ENCODE measurements around the gene SETMAR. TPM values are rescaled to one million over a fixed set of nuclear protein-coding genes. Genes with fewer than 3 reads are reported as not detected.
A peak's percentile ranks its signal among the peaks of the same experiment; 100 is the strongest.

The SETMAR gene
- polyA plus RNA-seq, 1 of the 3 experiments (the other 2 are of a cell fraction) = 10.6 TPM

DNA sequence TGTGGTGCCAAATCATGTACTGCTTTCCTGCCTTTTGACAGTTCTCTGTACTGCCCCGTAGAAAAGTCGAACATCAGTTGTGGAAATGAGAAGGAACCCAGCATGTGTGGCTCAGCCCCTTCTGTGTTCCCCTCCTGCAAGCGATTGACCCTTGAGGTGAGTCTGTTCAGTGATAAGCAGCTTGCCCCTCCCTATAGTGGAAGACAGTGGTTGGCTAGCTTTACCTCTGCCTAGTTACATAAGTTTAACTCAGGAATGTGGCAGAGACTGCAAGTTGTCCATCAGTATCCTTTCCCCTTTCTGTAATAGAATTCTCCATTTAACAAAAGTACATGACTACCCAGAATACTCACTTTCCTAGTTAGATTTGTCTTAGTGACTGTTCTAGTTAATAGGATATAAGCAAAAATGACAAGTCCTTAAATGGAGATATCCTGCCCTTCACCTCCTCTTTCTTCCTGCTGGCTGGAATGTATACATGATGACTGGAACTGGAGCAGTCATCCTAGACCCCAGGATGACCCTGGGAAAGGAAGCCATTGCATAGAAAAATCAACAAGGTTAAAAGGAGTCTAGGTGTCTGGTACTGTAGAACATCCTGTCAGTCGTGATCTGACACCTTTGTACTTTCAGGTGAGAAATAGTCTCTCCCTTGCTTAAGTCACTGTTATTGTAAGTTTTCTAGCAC, 10.6 kb downstream of the SETMAR start:
- Histone ChIP-seq H3K27me3 (ENCODE audit: insufficient read depth) (no peaks in the 10 kb centered on the region), H3K36me3 (replicated peaks in 1 of 2; ENCODE audit: control insufficient read depth in 1 of 2, insufficient read depth in 2 of 2, low read length in 1 of 2) (peaks cover 9 to 31% of the 10 kb centered on the region in 2 experiments), H3K4me2 (no peak overlapping the region), H4K20me1 (ENCODE audit: insufficient read depth) (no peaks in the 10 kb centered on the region), H3K79me2 (ENCODE audit: insufficient read depth) (peaks cover under 1% of the 10 kb centered on the region; the same call in 1 of the 2 replicates), H3K9me2 (no peaks in the 10 kb centered on the region), H3F3A (replicated peaks; ENCODE audit: insufficient read depth) (no peaks in the 10 kb centered on the region), H3K27ac (ENCODE audit: low read depth in 2 of 2, low read length in 1 of 2) (no peak overlapping the region; a peak in 1 of 4 replicates), H3K4me1 (ENCODE audit: control insufficient read depth in 1 of 2, insufficient read depth in 2 of 2, low read depth in 1 of 2, low read length in 1 of 2) (no peaks in the 10 kb centered on the region), H3K9ac (no peak overlapping the region), H3K9me3 (no peaks in the 10 kb centered on the region), H2AFZ (ENCODE audit: low read depth) (no peak overlapping the region), H3K4me3 (ENCODE audit: low read depth in 2 of 2, low read length in 1 of 2) (no peak overlapping the region)
- TF ChIP-seq FOXM1 (IDR thresholded peaks at IDR 0.05; ENCODE audit: low read depth) (no peak), NFIC (IDR thresholded peaks at IDR 0.05; ENCODE audit: borderline replicate concordance) (no peak), GATA2 (CRISPR knock-in tag; IDR thresholded peaks at IDR 0.05) (no peak), NRF1 (IDR thresholded peaks at IDR 0.05; ENCODE audit: low read depth, low read length) (no peak), YY1 (IDR thresholded peaks at IDR 0.05; ENCODE audit: low read depth) (no peak), RCOR1 (IDR thresholded peaks at IDR 0.05; ENCODE audit: low read length) (no peak), SIN3A (IDR thresholded peaks at IDR 0.05; ENCODE audit: borderline replicate concordance, low read depth, low read length) (no peak), FOXJ3 (CRISPR knock-in tag; IDR thresholded peaks at IDR 0.05) (no peak)
- TF ChIP-seq, protein P1, sequence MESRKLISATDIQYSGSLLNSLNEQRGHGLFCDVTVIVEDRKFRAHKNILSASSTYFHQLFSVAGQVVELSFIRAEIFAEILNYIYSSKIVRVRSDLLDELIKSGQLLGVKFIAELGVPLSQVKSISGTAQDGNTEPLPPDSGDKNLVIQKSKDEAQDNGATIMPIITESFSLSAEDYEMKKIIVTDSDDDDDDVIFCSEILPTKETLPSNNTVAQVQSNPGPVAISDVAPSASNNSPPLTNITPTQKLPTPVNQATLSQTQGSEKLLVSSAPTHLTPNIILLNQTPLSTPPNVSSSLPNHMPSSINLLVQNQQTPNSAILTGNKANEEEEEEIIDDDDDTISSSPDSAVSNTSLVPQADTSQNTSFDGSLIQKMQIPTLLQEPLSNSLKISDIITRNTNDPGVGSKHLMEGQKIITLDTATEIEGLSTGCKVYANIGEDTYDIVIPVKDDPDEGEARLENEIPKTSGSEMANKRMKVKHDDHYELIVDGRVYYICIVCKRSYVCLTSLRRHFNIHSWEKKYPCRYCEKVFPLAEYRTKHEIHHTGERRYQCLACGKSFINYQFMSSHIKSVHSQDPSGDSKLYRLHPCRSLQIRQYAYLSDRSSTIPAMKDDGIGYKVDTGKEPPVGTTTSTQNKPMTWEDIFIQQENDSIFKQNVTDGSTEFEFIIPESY (IDR thresholded peaks at IDR 0.05; ENCODE audit: borderline replicate concordance, low read depth) = no peak
- TF ChIP-seq, protein P2, sequence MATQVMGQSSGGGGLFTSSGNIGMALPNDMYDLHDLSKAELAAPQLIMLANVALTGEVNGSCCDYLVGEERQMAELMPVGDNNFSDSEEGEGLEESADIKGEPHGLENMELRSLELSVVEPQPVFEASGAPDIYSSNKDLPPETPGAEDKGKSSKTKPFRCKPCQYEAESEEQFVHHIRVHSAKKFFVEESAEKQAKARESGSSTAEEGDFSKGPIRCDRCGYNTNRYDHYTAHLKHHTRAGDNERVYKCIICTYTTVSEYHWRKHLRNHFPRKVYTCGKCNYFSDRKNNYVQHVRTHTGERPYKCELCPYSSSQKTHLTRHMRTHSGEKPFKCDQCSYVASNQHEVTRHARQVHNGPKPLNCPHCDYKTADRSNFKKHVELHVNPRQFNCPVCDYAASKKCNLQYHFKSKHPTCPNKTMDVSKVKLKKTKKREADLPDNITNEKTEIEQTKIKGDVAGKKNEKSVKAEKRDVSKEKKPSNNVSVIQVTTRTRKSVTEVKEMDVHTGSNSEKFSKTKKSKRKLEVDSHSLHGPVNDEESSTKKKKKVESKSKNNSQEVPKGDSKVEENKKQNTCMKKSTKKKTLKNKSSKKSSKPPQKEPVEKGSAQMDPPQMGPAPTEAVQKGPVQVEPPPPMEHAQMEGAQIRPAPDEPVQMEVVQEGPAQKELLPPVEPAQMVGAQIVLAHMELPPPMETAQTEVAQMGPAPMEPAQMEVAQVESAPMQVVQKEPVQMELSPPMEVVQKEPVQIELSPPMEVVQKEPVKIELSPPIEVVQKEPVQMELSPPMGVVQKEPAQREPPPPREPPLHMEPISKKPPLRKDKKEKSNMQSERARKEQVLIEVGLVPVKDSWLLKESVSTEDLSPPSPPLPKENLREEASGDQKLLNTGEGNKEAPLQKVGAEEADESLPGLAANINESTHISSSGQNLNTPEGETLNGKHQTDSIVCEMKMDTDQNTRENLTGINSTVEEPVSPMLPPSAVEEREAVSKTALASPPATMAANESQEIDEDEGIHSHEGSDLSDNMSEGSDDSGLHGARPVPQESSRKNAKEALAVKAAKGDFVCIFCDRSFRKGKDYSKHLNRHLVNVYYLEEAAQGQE (IDR thresholded peaks at IDR 0.05; ENCODE audit: low read depth, low read length) = no peak
- DNase-seq = no peak
- CTCF ChIA-PET = interaction anchor here (1.9 kb wide), 1 partner anchor 8 kb away, joined by 15 read pairs; no protein-coding TSS in a partner anchor
- 88% methylated on average over 4 of the region's 4 CpGs for WGBS (ENCODE audit: low lambda C conversion rate)
- POLR2A ChIA-PET = no interaction called here

DNA sequence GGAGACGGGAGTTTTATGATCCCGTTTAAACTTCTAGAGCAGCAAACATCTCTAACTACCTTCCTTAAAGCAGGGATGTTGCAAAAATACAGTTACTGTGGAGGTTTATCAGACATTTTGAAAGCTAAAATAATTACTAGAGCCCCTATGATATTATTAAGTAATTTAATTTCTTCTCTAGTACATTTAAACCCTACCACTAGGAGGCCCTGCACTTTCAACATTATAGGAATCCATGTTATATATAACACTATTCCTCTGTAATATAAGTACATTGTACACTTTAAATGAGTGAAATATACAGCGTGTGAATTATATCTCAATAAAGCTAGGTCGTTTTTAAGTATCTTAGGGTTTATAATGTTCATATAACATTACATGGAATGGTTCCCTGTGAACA, 11.5 kb downstream of the SETMAR start:
- H3K4me3 ChIP-seq (ENCODE audit: low read depth in 2 of 2, low read length in 1 of 2) = no peak overlapping the region
- no peak overlapping the region for H3K27ac ChIP-seq (ENCODE audit: low read depth in 2 of 2, low read length in 1 of 2)
- ChIA-PET CTCF (interaction anchor here (1.0 to 1.9 kb wide), 2 partner anchors 9 to 319 kb away, joined by 3 to 15 read pairs; no protein-coding TSS in a partner anchor), POLR2A (no interaction called here)
- no peak overlapping the region; the same call in 1 of the 2 replicates for H2AFZ ChIP-seq (ENCODE audit: low read depth)
- TF ChIP-seq, protein P3, sequence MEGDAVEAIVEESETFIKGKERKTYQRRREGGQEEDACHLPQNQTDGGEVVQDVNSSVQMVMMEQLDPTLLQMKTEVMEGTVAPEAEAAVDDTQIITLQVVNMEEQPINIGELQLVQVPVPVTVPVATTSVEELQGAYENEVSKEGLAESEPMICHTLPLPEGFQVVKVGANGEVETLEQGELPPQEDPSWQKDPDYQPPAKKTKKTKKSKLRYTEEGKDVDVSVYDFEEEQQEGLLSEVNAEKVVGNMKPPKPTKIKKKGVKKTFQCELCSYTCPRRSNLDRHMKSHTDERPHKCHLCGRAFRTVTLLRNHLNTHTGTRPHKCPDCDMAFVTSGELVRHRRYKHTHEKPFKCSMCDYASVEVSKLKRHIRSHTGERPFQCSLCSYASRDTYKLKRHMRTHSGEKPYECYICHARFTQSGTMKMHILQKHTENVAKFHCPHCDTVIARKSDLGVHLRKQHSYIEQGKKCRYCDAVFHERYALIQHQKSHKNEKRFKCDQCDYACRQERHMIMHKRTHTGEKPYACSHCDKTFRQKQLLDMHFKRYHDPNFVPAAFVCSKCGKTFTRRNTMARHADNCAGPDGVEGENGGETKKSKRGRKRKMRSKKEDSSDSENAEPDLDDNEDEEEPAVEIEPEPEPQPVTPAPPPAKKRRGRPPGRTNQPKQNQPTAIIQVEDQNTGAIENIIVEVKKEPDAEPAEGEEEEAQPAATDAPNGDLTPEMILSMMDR (IDR thresholded peaks at IDR 0.05) = peak; percentile 56
- TF ChIP-seq GATA2 (CRISPR knock-in tag; IDR thresholded peaks at IDR 0.05) = no peak
- no peak for TF ChIP-seq TAF1 (IDR thresholded peaks at IDR 0.05; ENCODE audit: borderline replicate concordance, low read depth, low read length)
- TF ChIP-seq, protein P2 (IDR thresholded peaks at IDR 0.05; ENCODE audit: low read depth, low read length) = no peak
- no peaks in the 10 kb centered on the region for H3F3A ChIP-seq (replicated peaks; ENCODE audit: insufficient read depth)
- no peaks in the 10 kb centered on the region; the same call in 1 of the 2 replicates for H3K79me2 ChIP-seq (ENCODE audit: insufficient read depth)
- no peaks in the 10 kb centered on the region for H3K27me3 ChIP-seq (ENCODE audit: insufficient read depth)
- H3K4me2 ChIP-seq = no peak overlapping the region
- H3K9ac ChIP-seq = no peak overlapping the region
- no peaks in the 10 kb centered on the region for H3K9me3 ChIP-seq
- no peaks in the 10 kb centered on the region for H4K20me1 ChIP-seq (ENCODE audit: insufficient read depth)
- peaks cover 9 to 31% of the 10 kb centered on the region in 2 experiments for H3K36me3 ChIP-seq (replicated peaks in 1 of 2; ENCODE audit: control insufficient read depth in 1 of 2, insufficient read depth in 2 of 2, low read length in 1 of 2)
- DNase-seq = no peak
- 78% methylated on average over 4 of the region's 4 CpGs for WGBS (ENCODE audit: low lambda C conversion rate)
- no peaks in the 10 kb centered on the region for H3K9me2 ChIP-seq
- H3K4me1 ChIP-seq (ENCODE audit: control insufficient read depth in 1 of 2, insufficient read depth in 2 of 2, low read depth in 1 of 2, low read length in 1 of 2) = no peaks in the 10 kb centered on the region

All from SK-N-SH (cell line).